HG03571 (cell line): ENCODE data around the gene ITPK1.

Experiments
- ATAC-seq: cut with Tn5 transposase; IDR thresholded peaks from one replicate; pipeline ENCODE4 v1.9.1; 2021; ENCODE audit not compliant: unreplicated experiment

The ITPK1 gene

GRCh38 chr14:93030761-93031160, 85.0 kb downstream of the ITPK1 start:
- ATAC-seq: no peak

GRCh38 chr14:93029911-93030508, 85.7 kb downstream of the ITPK1 start:
- ATAC-seq: no peak

- ATAC-seq: no peak
Observed at GRCh38 chr14:93029417-93029816, 86.3 kb downstream of the ITPK1 start.

GRCh38 chr14:93028724-93029076, 87.0 kb downstream of the ITPK1 start:
- ATAC-seq: no peak

- no peak for ATAC-seq
Observed at GRCh38 chr14:93027810-93028723, 87.7 kb downstream of the ITPK1 start.

GRCh38 chr14:93026339-93026738, 89.4 kb downstream of the ITPK1 start:
- no peak for ATAC-seq

- no peak for ATAC-seq
Observed at GRCh38 chr14:93025055-93025454, 90.7 kb downstream of the ITPK1 start.

GRCh38 chr14:93024493-93024892, 91.2 kb downstream of the ITPK1 start:
- ATAC-seq: no peak

- no peak for ATAC-seq
Observed at GRCh38 chr14:93023802-93024434, 91.8 kb downstream of the ITPK1 start.

- no peak for ATAC-seq
Observed at GRCh38 chr14:93023039-93023438, 92.7 kb downstream of the ITPK1 start.

GRCh38 chr14:93019970-93020369, 95.8 kb downstream of the ITPK1 start:
- no peak for ATAC-seq

GRCh38 chr14:93019367-93019843, 96.3 kb downstream of the ITPK1 start:
- ATAC-seq: no peak

- no peak for ATAC-seq
Observed at GRCh38 chr14:93018366-93018765, 97.4 kb downstream of the ITPK1 start.

GRCh38 chr14:93017898-93018297, 97.8 kb downstream of the ITPK1 start:
- ATAC-seq: no peak

GRCh38 chr14:93017301-93017797, 98.4 kb downstream of the ITPK1 start:
- ATAC-seq: no peak

GRCh38 chr14:93016275-93016845, 99.4 kb downstream of the ITPK1 start:
- no peak for ATAC-seq

- no peak for ATAC-seq
Observed at GRCh38 chr14:93015505-93015904, 100.2 kb downstream of the ITPK1 start.

- ATAC-seq: no peak
Observed at GRCh38 chr14:93015064-93015463, 100.7 kb downstream of the ITPK1 start.

GRCh38 chr14:93014058-93015023, 101.4 kb downstream of the ITPK1 start:
- no peak for ATAC-seq
